KMS-11 (cell line): ENCODE data around the gene TEAD1.

Source experiments
- H2AFZ ChIP-seq: fragments of 200-600 bp; sonication (generic); 2 replicates; pipeline ENCODE4 v1.6.1; 2016; ENCODE audit warnings: antibody characterized with exemption, mixed run types, low read depth
- H3K27ac ChIP-seq: fragments of 200-600 bp; sonication (generic); 2 replicates; pipeline ENCODE4 v1.6.1; 2016; ENCODE audit warnings: mild to moderate bottlenecking, mixed run types
- H3K27me3 ChIP-seq: fragments of 200-600 bp; sonication (generic); 2 replicates; pipeline ENCODE4 v1.6.1; 2017; ENCODE audit warnings: mild to moderate bottlenecking, low read depth, mixed run types, moderate library complexity; ENCODE audit not compliant: insufficient read depth
- H3K36me3 ChIP-seq: fragments of 200-600 bp; sonication (generic); 2 replicates; pipeline ENCODE4 v1.6.1; 2017; ENCODE audit warnings: mild to moderate bottlenecking, mixed run types; ENCODE audit not compliant: insufficient read depth
- H3K4me1 ChIP-seq: fragments of 200-600 bp; sonication (generic); 2 replicates; pipeline ENCODE4 v1.6.1; 2016; ENCODE audit warnings: mild to moderate bottlenecking, low read depth, mixed run types; ENCODE audit not compliant: poor library complexity, severe bottlenecking
- H3K4me2 ChIP-seq: fragments of 200-600 bp; sonication (generic); 2 replicates; pipeline ENCODE4 v1.7.0; 2016; ENCODE audit warnings: mild to moderate bottlenecking, mixed run types
- H3K4me3 ChIP-seq: fragments of 200-600 bp; sonication (generic); IDR thresholded peaks from 2 replicates; pipeline ENCODE4 v1.6.1; 2017; ENCODE audit warnings: low read depth, low read length, mixed read lengths; ENCODE audit not compliant: insufficient read depth
- H3K79me2 ChIP-seq: fragments of 200-600 bp; sonication (generic); 2 replicates; pipeline ENCODE4 v1.6.1; 2016; ENCODE audit warnings: low read depth, mixed run types; ENCODE audit not compliant: insufficient read depth
- H3K9ac ChIP-seq: fragments of 200-600 bp; sonication (generic); 2 replicates; pipeline ENCODE4 v1.6.1; 2016; ENCODE audit warnings: mild to moderate bottlenecking, mixed run types
- H4K20me1 ChIP-seq: fragments of 200-600 bp; sonication (generic); 2 replicates; pipeline ENCODE4 v1.6.1; 2016; ENCODE audit warnings: mild to moderate bottlenecking, mixed run types; ENCODE audit not compliant: insufficient read depth
- TF ChIP-seq, protein P1 (sequence below): fragments of 200-600 bp; sonication (generic); conservative IDR thresholded peaks from 2 replicates; pipeline ENCODE4 v1.6.1; 2017; ENCODE audit warnings: low read depth, mild to moderate bottlenecking, antibody characterized with exemption, low read length, moderate library complexity, mixed read lengths

Gene TEAD1

DNA sequence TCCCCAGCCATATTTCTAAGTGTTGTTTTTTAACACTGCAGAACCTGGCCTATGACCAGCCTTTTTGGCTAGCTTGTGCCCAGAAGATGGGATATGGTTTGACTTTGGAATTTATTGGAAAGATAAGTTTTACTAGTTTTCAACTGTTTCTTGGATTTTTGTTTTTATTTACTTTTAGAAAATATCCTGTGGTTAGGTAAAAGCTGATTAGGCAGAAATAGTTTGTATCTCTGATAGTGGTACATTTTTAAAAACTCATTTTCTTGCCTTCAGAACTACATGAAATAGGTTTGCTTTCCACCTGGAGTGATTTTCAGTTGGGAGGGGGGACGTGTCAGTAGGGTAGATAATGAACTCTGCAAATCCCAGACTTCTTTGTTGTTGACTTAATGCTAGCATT lies 243.6 kb downstream of the TEAD1 start:
- Histone ChIP-seq H3K4me1 (no peaks in the 10 kb centered on the region), H3K36me3 (no peaks in the 10 kb centered on the region), H3K4me2 (no peak overlapping the region), H3K27ac (no peak overlapping the region), H4K20me1 (no peaks in the 10 kb centered on the region), H3K4me3 (no peak overlapping the region), H3K27me3 (no peaks in the 10 kb centered on the region), H2AFZ (no peak overlapping the region), H3K9ac (no peak overlapping the region), H3K79me2 (no peaks in the 10 kb centered on the region)
- TF ChIP-seq, protein P1, sequence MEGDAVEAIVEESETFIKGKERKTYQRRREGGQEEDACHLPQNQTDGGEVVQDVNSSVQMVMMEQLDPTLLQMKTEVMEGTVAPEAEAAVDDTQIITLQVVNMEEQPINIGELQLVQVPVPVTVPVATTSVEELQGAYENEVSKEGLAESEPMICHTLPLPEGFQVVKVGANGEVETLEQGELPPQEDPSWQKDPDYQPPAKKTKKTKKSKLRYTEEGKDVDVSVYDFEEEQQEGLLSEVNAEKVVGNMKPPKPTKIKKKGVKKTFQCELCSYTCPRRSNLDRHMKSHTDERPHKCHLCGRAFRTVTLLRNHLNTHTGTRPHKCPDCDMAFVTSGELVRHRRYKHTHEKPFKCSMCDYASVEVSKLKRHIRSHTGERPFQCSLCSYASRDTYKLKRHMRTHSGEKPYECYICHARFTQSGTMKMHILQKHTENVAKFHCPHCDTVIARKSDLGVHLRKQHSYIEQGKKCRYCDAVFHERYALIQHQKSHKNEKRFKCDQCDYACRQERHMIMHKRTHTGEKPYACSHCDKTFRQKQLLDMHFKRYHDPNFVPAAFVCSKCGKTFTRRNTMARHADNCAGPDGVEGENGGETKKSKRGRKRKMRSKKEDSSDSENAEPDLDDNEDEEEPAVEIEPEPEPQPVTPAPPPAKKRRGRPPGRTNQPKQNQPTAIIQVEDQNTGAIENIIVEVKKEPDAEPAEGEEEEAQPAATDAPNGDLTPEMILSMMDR: no peak

DNA sequence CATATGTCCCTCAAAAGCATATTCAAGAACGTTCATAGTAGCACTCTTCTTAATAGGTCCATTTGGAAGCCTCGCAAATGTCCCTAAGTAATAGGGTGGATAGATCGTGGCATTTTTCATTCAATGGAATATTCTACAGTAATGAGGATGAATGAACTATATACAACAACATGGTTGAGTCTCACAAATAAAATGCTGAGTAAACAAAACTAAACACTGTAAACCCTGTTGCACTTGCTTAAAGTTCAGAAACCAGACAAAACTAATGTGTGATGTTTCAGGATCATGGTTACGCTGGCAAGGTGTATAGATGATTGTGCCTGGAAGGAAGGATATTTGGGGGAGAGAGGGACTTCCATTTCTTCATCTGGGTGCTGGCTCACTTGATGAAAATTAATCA lies 244.4 kb downstream of the TEAD1 start:
- TF ChIP-seq, protein P1: no peak
- H3K4me3 ChIP-seq: no peak overlapping the region

DNA sequence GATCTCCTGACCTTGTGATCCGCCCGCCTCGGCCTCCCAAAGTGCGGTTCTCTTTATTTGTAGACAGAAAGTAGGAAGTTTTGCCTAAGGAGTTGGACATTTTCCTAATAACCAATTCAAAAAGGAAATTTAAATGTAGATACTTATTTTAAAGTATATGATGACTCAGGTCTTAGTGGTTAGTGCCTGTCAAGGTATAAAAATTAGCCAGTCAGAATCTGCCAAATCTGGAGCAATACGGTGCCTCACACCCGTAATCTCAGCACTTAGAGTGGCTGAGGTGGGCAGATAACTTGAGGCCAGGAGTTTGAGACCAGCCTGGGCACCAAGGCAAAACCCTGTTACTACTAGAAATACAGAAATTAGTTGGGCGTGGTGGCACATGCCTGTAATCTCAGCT lies 248.2 kb downstream of the TEAD1 start:
- no peak overlapping the region for H3K4me3 ChIP-seq
- no peak overlapping the region for H3K27ac ChIP-seq
- TF ChIP-seq, protein P1: no peak
- no peaks in the 10 kb centered on the region for H3K36me3 ChIP-seq
- H3K27me3 ChIP-seq: no peaks in the 10 kb centered on the region
- H3K79me2 ChIP-seq: no peaks in the 10 kb centered on the region
- no peak overlapping the region for H3K4me2 ChIP-seq
- no peaks in the 10 kb centered on the region for H3K4me1 ChIP-seq
- H4K20me1 ChIP-seq: no peaks in the 10 kb centered on the region
- H3K9ac ChIP-seq: no peak overlapping the region
- H2AFZ ChIP-seq: no peak overlapping the region

More for the DNA sequence above, 244.4 kb downstream of the TEAD1 start:
- Histone ChIP-seq H3K27me3 (no peaks in the 10 kb centered on the region), H3K9ac (no peak overlapping the region), H2AFZ (no peak overlapping the region), H3K4me2 (no peak overlapping the region), H3K4me1 (no peaks in the 10 kb centered on the region), H3K36me3 (no peaks in the 10 kb centered on the region), H4K20me1 (no peaks in the 10 kb centered on the region), H3K79me2 (no peaks in the 10 kb centered on the region), H3K27ac (no peak overlapping the region)

DNA sequence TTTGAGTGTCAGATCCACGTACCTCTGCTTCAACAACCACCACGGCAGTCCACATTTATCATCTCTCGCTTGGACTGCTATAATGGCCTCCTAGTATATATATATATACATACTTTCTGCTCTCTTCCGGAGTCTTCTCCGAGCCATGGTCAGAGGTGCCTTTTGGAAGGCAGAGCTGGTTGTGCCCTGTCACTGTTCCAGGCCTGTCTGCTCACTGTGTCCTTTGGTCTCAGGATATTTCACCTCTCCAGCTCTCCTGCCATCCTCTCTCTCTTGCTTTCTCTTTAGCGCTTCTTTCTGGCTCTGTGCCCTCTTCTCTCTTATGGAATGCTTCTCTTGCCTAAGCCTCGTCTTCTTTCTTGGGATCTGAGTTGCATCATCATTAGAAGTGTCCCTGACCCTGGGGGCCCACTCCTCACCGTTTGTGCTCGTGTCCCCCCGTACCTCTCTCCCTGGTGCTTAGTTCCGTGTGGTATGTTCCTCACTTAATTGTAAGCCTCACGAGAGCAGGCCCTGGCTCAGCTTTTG lies 248.8 kb downstream of the TEAD1 start:
- Histone ChIP-seq H4K20me1 (no peaks in the 10 kb centered on the region), H3K27me3 (no peaks in the 10 kb centered on the region), H2AFZ (no peak overlapping the region), H3K79me2 (no peaks in the 10 kb centered on the region), H3K27ac (no peak overlapping the region), H3K4me3 (no peak overlapping the region), H3K9ac (no peak overlapping the region), H3K36me3 (no peaks in the 10 kb centered on the region), H3K4me1 (no peaks in the 10 kb centered on the region), H3K4me2 (no peak overlapping the region)
- TF ChIP-seq, protein P1: no peak
